ENCODE measurements around the gene SPRR2E.

Gene SPRR2E

DNA sequence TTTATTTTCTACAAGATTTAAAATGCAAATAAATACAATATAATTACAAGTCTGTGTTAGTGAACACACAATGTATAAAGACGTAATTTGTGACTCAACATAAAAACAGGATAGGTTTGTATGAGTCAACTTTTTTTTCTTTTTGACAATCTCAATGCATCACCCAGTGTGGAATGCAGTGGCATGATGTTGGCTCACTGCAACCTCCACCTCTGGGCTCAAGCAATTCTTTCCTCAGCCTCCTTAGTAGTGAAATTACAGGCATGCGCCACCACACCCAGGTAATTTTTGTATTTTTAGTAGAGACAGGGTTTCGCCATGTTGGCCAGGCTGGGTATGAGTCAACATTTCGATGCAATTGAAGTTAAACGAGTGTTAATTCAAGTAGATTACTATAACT is 5.9 kb upstream of the SPRR2E start:
- Histone ChIP-seq H3K4me1 (ENCODE audit: control insufficient read depth, low read length) (no peaks in the 10 kb centered on the region), H3K27ac (ENCODE audit: low read depth, low read length) (no peak overlapping the region), H3K4me2 (ENCODE audit: low read length) (no peak overlapping the region), H3K79me2 (ENCODE audit: control insufficient read depth, low read length) (no peaks in the 10 kb centered on the region), H3K9me2 (replicated peaks; ENCODE audit: control insufficient read depth, low read length) (no peaks in the 10 kb centered on the region), H3K27me3 (ENCODE audit: control insufficient read depth, low read length) (no peaks in the 10 kb centered on the region), H3F3A (ENCODE audit: control insufficient read depth, insufficient read depth) (no peaks in the 10 kb centered on the region), H3K9me3 (ENCODE audit: control insufficient read depth, insufficient read depth, low read length) (no peaks in the 10 kb centered on the region; the same call in 1 of the 2 replicates), H3K36me3 (ENCODE audit: control insufficient read depth, low read length) (no peaks in the 10 kb centered on the region), H4K20me1 (ENCODE audit: control insufficient read depth, insufficient read depth, low read depth, low read length) (no peaks in the 10 kb centered on the region), H3K4me3 (ENCODE audit: low read length) (no peak overlapping the region)
- TF ChIP-seq EZH2phosphoT487 (IDR thresholded peaks at IDR 0.05; ENCODE audit: borderline replicate concordance, low read length), result no peak
- TF ChIP-seq, protein P1, sequence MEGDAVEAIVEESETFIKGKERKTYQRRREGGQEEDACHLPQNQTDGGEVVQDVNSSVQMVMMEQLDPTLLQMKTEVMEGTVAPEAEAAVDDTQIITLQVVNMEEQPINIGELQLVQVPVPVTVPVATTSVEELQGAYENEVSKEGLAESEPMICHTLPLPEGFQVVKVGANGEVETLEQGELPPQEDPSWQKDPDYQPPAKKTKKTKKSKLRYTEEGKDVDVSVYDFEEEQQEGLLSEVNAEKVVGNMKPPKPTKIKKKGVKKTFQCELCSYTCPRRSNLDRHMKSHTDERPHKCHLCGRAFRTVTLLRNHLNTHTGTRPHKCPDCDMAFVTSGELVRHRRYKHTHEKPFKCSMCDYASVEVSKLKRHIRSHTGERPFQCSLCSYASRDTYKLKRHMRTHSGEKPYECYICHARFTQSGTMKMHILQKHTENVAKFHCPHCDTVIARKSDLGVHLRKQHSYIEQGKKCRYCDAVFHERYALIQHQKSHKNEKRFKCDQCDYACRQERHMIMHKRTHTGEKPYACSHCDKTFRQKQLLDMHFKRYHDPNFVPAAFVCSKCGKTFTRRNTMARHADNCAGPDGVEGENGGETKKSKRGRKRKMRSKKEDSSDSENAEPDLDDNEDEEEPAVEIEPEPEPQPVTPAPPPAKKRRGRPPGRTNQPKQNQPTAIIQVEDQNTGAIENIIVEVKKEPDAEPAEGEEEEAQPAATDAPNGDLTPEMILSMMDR (IDR thresholded peaks at IDR 0.05; ENCODE audit: low read depth, low read length, poor library complexity, severe bottlenecking), result no peak

DNA sequence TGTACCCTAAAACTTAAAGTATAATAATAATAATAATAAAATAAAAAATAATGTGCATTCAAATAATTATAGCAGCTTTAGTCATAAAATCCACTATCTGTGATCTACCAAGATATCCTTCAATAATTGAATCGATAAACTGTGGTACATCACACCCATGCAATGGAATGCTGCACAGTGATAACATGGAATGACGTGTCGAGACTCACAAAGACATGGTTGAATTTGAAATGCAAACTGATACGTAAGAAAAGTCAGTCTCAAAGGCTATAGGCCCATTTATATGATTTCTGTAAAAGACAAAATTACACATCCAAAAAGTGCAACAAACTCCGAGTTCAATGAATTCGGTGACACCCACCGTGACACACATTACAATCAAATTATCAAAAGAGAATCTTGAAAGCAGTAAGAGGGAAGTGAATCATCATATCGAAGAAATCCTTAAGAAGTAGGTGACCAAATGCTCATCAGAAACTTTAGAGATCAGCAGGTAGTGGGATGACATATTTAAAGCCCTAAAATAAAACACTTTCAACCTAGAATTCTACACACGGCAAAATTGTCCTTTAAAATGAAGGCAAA is 5.2 kb upstream of the SPRR2E start:
- Histone ChIP-seq H3K4me1 (ENCODE audit: control insufficient read depth, low read length) (no peaks in the 10 kb centered on the region), H3F3A (ENCODE audit: control insufficient read depth, insufficient read depth) (no peaks in the 10 kb centered on the region), H3K79me2 (ENCODE audit: control insufficient read depth, low read length) (no peaks in the 10 kb centered on the region), H3K27me3 (ENCODE audit: control insufficient read depth, low read length) (no peaks in the 10 kb centered on the region), H3K9me3 (ENCODE audit: control insufficient read depth, insufficient read depth, low read length) (no peaks in the 10 kb centered on the region), H4K20me1 (ENCODE audit: control insufficient read depth, insufficient read depth, low read depth, low read length) (no peaks in the 10 kb centered on the region), H3K4me3 (ENCODE audit: low read length) (no peak overlapping the region), H3K9me2 (replicated peaks; ENCODE audit: control insufficient read depth, low read length) (no peaks in the 10 kb centered on the region), H3K4me2 (ENCODE audit: low read length) (no peak overlapping the region), H3K27ac (ENCODE audit: low read depth, low read length) (no peak overlapping the region), H3K36me3 (ENCODE audit: control insufficient read depth, low read length) (no peaks in the 10 kb centered on the region)
- TF ChIP-seq EZH2phosphoT487 (IDR thresholded peaks at IDR 0.05; ENCODE audit: borderline replicate concordance, low read length), result no peak
- TF ChIP-seq, protein P1 (IDR thresholded peaks at IDR 0.05; ENCODE audit: low read depth, low read length, poor library complexity, severe bottlenecking), result no peak

DNA sequence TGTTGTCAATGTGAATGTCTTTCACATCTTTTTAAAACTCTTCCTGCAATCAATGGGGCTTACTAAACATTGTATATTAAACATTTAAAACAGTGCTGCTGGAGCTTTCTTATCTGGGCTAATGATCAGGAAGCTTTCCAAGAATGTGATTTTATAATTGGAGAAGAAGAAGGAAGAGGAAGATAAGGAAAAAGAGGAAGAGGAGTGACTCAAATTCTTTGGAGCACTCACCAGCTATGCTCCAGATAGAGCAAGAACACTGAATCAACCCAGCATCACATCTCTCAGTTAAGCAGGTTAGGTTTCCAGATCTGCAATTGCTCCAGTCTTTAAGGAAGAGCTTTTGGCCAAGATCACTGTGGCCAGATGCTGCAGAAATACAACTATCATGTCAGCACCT is 1.4 kb upstream of the SPRR2E start:
- H3K79me2 ChIP-seq (ENCODE audit: control insufficient read depth, low read length), result no peaks in the 10 kb centered on the region
- no peaks in the 10 kb centered on the region for H3K27me3 ChIP-seq (ENCODE audit: control insufficient read depth, low read length)
- H3F3A ChIP-seq (ENCODE audit: control insufficient read depth, insufficient read depth), result no peaks in the 10 kb centered on the region
- no peaks in the 10 kb centered on the region for H4K20me1 ChIP-seq (ENCODE audit: control insufficient read depth, insufficient read depth, low read depth, low read length)
- no peaks in the 10 kb centered on the region for H3K36me3 ChIP-seq (ENCODE audit: control insufficient read depth, low read length)
- no peak overlapping the region for H3K4me2 ChIP-seq (ENCODE audit: low read length)
- H3K27ac ChIP-seq (ENCODE audit: low read depth, low read length), result no peak overlapping the region
- no peak overlapping the region for H3K4me3 ChIP-seq (ENCODE audit: low read length)
- no peak for TF ChIP-seq EZH2phosphoT487 (IDR thresholded peaks at IDR 0.05; ENCODE audit: borderline replicate concordance, low read length)
- TF ChIP-seq, protein P1 (IDR thresholded peaks at IDR 0.05; ENCODE audit: low read depth, low read length, poor library complexity, severe bottlenecking), result no peak
- H3K9me2 ChIP-seq (replicated peaks; ENCODE audit: control insufficient read depth, low read length), result no peaks in the 10 kb centered on the region
- peaks cover 1% of the 10 kb centered on the region; the same call in 1 of the 2 replicates for H3K4me1 ChIP-seq (ENCODE audit: control insufficient read depth, low read length)
- no peaks in the 10 kb centered on the region for H3K9me3 ChIP-seq (ENCODE audit: control insufficient read depth, insufficient read depth, low read length)
